ENCODE results near the gene NSF. TPM values are rescaled to one million over a fixed set of nuclear protein-coding genes. Genes with fewer than 3 reads are reported as not detected.
"Not testable (repeated sequence)": the region's sequence is repeated elsewhere in the genome, so short reads cannot be mapped to it uniquely, and the experiment has no call there.

Gene NSF
- polyA plus RNA-seq, 2 of the 4 experiments (the other 2 are of a cell fraction) = 30.1 to 63.1 TPM

GRCh38 chr17:46632146-46632545 lies 41.7 kb downstream of the NSF start:
- WGBS (ENCODE audit: missing lambda C conversion rate) = no CpG with 5 or more reads among the region's 3 CpGs
- H3K4me1 ChIP-seq; H3K9me3 ChIP-seq; H3K4me3 ChIP-seq; H3K4me2 ChIP-seq; FAIRE-seq; CTCF ChIA-PET; H3K27ac ChIP-seq; DNase-seq (ENCODE audit: low read depth in 1 of 2, low spot score in 1 of 2); ATAC-seq; POLR2A ChIA-PET: not testable (repeated sequence)

GRCh38 chr17:46634844-46635243 lies 44.4 kb downstream of the NSF start:
- POLR2A ChIA-PET; CTCF ChIA-PET; H3K4me1 ChIP-seq; ATAC-seq; H3K4me2 ChIP-seq; H3K4me3 ChIP-seq; DNase-seq (ENCODE audit: low read depth in 1 of 2, low spot score in 1 of 2); H3K27ac ChIP-seq; H3K9me3 ChIP-seq: not testable (repeated sequence)
- peak; percentile 59 for FAIRE-seq

- POLR2A ChIA-PET; DNase-seq (ENCODE audit: low read depth in 1 of 2, low spot score in 1 of 2); H3K9me3 ChIP-seq; H3K27ac ChIP-seq; H3K4me3 ChIP-seq; CTCF ChIA-PET; H3K4me1 ChIP-seq; H3K4me2 ChIP-seq; ATAC-seq: not testable (repeated sequence)
- 4% methylated on average over 1 of the region's 2 CpGs for WGBS (ENCODE audit: missing lambda C conversion rate)
- peak; percentile 70 for FAIRE-seq
- TF ChIP-seq RAD21 (conservative IDR thresholded peaks at IDR 0.05 in 1 of 2, IDR thresholded peaks at IDR 0.05 in 1 of 2) (peak; percentile 18 to 28; a peak in 2 of 5 replicates), CTCF (IDR thresholded peaks at IDR 0.05) (peak; percentile 15; the same call in 1 of the 3 replicates)
Observed at GRCh38 chr17:46641861-46642656, 51.6 kb downstream of the NSF start.

- DNase-seq (ENCODE audit: low read depth in 1 of 2, low spot score in 1 of 2); POLR2A ChIA-PET; CTCF ChIA-PET; H3K4me1 ChIP-seq; H3K9me3 ChIP-seq; H3K4me3 ChIP-seq; FAIRE-seq; H3K27ac ChIP-seq; H3K4me2 ChIP-seq: not testable (repeated sequence)
- peak in 1 of 2 experiments; percentile 74; a peak in 3 of 6 replicates for ATAC-seq
- WGBS (ENCODE audit: missing lambda C conversion rate) = no CpG with 5 or more reads among the region's 2 CpGs
Observed at GRCh38 chr17:46647251-46647650, 56.8 kb downstream of the NSF start.

GRCh38 chr17:46647688-46648278 lies 57.3 kb downstream of the NSF start:
- ATAC-seq; H3K27ac ChIP-seq; FAIRE-seq; DNase-seq (ENCODE audit: low read depth in 1 of 2, low spot score in 1 of 2); H3K4me3 ChIP-seq; H3K4me2 ChIP-seq; CTCF ChIA-PET; H3K9me3 ChIP-seq; POLR2A ChIA-PET; H3K4me1 ChIP-seq: not testable (repeated sequence)
- no CpG with 5 or more reads among the region's 2 CpGs for WGBS (ENCODE audit: missing lambda C conversion rate)

- CTCF ChIA-PET; POLR2A ChIA-PET; ATAC-seq; H3K9me3 ChIP-seq; H3K4me3 ChIP-seq; H3K4me1 ChIP-seq; H3K4me2 ChIP-seq; FAIRE-seq; DNase-seq (ENCODE audit: low read depth in 1 of 2, low spot score in 1 of 2); H3K27ac ChIP-seq: not testable (repeated sequence)
- WGBS (ENCODE audit: missing lambda C conversion rate) = 89% methylated on average over 7 of the region's 7 CpGs
Observed at GRCh38 chr17:46649246-46649645, 58.8 kb downstream of the NSF start.

- CTCF ChIA-PET; ATAC-seq; DNase-seq (ENCODE audit: low read depth in 1 of 2, low spot score in 1 of 2); H3K4me2 ChIP-seq; POLR2A ChIA-PET; H3K4me3 ChIP-seq; H3K27ac ChIP-seq; FAIRE-seq; H3K9me3 ChIP-seq; H3K4me1 ChIP-seq: not testable (repeated sequence)
- no CpG with 5 or more reads among the region's 7 CpGs for WGBS (ENCODE audit: missing lambda C conversion rate)
Observed at GRCh38 chr17:46652024-46652643, 61.7 kb downstream of the NSF start.

- POLR2A ChIA-PET; H3K4me2 ChIP-seq; FAIRE-seq; H3K4me1 ChIP-seq; CTCF ChIA-PET; H3K4me3 ChIP-seq; ATAC-seq; DNase-seq (ENCODE audit: low read depth in 1 of 2, low spot score in 1 of 2); H3K27ac ChIP-seq; H3K9me3 ChIP-seq: not testable (repeated sequence)
- no CpG with 5 or more reads among the region's 5 CpGs for WGBS (ENCODE audit: missing lambda C conversion rate)
Observed at GRCh38 chr17:46658235-46658634, 67.8 kb downstream of the NSF start.

- ATAC-seq; H3K27ac ChIP-seq; POLR2A ChIA-PET; DNase-seq (ENCODE audit: low read depth in 1 of 2, low spot score in 1 of 2); CTCF ChIA-PET; H3K4me1 ChIP-seq; H3K9me3 ChIP-seq; FAIRE-seq; H3K4me3 ChIP-seq; H3K4me2 ChIP-seq: not testable (repeated sequence)
- WGBS (ENCODE audit: missing lambda C conversion rate) = 94% methylated on average over 2 of the region's 4 CpGs
Observed at GRCh38 chr17:46659702-46660101, 69.2 kb downstream of the NSF start.

- CTCF ChIA-PET; H3K27ac ChIP-seq; H3K9me3 ChIP-seq; H3K4me2 ChIP-seq; DNase-seq (ENCODE audit: low read depth in 1 of 2, low spot score in 1 of 2); FAIRE-seq; H3K4me1 ChIP-seq; ATAC-seq; H3K4me3 ChIP-seq; POLR2A ChIA-PET: not testable (repeated sequence)
- no CpG with 5 or more reads among the region's 1 CpG for WGBS (ENCODE audit: missing lambda C conversion rate)
Observed at GRCh38 chr17:46663123-46663522, 72.7 kb downstream of the NSF start.
